DLD1 (cell line): Measurements from ENCODE around the gene ZC3HAV1.
"Not testable (repeated sequence)": the region's sequence is repeated elsewhere in the genome, so short reads cannot be mapped to it uniquely, and the experiment has no call there.

ENCODE experiments used
- in situ Hi-C: cut with HindIII; loops from 2 replicates; pipeline ENCODE4 v1.10.0; 2017; ENCODE audit warnings: low sequenced_read_pairs

Gene ZC3HAV1

GRCh38 chr7:139055674-139056073 is 53.8 kb downstream of the ZC3HAV1 start:
- in situ Hi-C loops = no loop called here

- in situ Hi-C loops = not testable (repeated sequence)
Measured at GRCh38 chr7:139054656-139055055, 54.9 kb downstream of the ZC3HAV1 start.

GRCh38 chr7:139054101-139054500 is 55.4 kb downstream of the ZC3HAV1 start:
- in situ Hi-C loops = no loop called here

DNA sequence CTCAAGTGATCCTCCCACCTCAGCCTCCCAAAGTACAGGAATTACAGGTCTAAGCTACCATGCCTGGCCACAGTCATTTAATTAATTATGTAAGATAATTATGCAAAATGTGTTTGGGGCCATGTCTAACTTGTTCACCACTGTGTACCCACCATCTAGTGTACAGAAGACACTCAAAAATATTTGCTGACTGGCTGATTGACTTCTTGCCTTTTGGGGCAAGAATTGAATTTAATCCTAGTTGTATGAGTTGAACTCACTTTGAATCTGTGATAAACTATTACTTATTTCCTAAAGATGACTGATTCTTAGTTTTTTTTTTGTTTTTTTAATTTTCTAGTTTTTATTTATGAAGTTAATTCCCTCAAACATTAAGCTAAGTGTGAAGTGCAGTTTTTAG is 57.9 kb downstream of the ZC3HAV1 start:
- in situ Hi-C loops = no loop called here

GRCh38 chr7:139049936-139050335 is 59.6 kb downstream of the ZC3HAV1 start:
- in situ Hi-C loops = no loop called here

GRCh38 chr7:139049111-139049510 is 60.4 kb downstream of the ZC3HAV1 start:
- in situ Hi-C loops = no loop called here

- in situ Hi-C loops = no loop called here
Measured at GRCh38 chr7:139047970-139048369, 61.5 kb downstream of the ZC3HAV1 start.

DNA sequence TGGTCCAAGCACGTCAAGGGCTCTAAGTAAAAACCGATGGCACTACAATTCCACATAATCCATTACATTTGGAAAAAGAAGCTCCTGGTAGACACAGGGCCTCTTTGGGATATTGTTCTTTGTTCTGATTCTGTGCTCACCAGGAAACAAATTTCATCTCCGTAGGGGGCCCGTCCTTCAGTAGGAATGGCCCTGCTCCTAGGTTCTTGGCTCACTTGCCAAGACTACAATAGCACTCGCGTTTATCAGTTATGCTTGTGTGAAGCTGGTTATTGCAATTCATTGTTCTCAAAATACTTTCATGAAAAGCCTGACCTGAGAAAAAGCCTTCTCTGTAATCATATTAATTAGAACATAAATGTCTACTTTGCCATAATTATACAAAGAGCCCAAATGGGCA is 63.4 kb downstream of the ZC3HAV1 start:
- in situ Hi-C loops = no loop called here

GRCh38 chr7:139044813-139045794 is 64.4 kb downstream of the ZC3HAV1 start:
- in situ Hi-C loops = no loop called here

GRCh38 chr7:139043823-139044812 is 65.4 kb downstream of the ZC3HAV1 start:
- in situ Hi-C loops = no loop called here

GRCh38 chr7:139041378-139042085 is 68.0 kb downstream of the ZC3HAV1 start:
- in situ Hi-C loops = no loop called here

GRCh38 chr7:139038691-139039090 is 70.8 kb downstream of the ZC3HAV1 start:
- in situ Hi-C loops = no loop called here

DNA sequence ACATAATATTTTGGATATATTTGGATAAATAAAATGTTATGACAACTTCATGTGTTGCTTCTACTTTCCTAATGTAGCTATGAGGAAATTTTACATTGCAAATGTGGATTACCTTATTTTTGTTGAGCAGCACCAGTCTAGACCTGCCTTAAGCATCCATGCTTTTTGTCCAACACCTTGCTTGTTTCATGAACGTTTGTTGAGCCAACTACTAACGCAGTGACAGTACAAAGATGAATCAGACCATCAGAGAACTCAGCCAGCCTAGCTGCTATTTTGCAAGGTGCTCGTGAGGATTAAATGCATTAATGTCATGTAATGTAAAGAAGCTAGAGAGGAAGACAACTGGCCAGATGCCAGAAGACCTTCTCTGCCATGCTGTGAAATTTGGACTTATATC is 72.6 kb downstream of the ZC3HAV1 start:
- in situ Hi-C loops = no loop called here

- in situ Hi-C loops = no loop called here
Measured at GRCh38 chr7:139035586-139036353, 73.8 kb downstream of the ZC3HAV1 start, which contains the start of gene ZC3HAV1L. Gene ZC3HAV1L, minus strand, starts transcription at chr7:139036042. Its CDS starts 25 bp downstream, at chr7:139036017.

GRCh38 chr7:139034855-139035585 is 74.5 kb downstream of the ZC3HAV1 start:
- in situ Hi-C loops = no loop called here

GRCh38 chr7:139034336-139034735 is 75.2 kb downstream of the ZC3HAV1 start:
- in situ Hi-C loops = no loop called here

- in situ Hi-C loops = no loop called here
Measured at GRCh38 chr7:139033346-139034114, 76.0 kb downstream of the ZC3HAV1 start.

DNA sequence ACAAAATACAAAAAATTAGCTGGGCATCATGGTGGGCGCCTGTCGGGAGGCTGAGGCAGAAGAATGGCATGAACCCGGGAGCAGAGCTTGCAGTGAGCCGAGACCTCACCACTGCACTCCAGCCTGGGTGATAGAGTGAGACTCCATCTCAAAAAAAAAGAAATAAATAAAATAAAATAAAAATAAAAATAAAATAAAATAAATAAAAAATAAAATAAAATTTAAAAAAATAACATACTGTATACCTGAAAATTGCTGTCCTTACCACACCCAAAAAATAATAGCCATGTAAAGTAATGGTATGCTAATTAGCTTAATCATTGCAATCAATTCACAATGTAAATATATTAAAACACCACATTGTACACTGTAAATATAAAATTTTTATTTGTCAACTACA is 77.0 kb downstream of the ZC3HAV1 start:
- in situ Hi-C loops = no loop called here
